Measurements from ENCODE around the gene CMIP.

DNA sequence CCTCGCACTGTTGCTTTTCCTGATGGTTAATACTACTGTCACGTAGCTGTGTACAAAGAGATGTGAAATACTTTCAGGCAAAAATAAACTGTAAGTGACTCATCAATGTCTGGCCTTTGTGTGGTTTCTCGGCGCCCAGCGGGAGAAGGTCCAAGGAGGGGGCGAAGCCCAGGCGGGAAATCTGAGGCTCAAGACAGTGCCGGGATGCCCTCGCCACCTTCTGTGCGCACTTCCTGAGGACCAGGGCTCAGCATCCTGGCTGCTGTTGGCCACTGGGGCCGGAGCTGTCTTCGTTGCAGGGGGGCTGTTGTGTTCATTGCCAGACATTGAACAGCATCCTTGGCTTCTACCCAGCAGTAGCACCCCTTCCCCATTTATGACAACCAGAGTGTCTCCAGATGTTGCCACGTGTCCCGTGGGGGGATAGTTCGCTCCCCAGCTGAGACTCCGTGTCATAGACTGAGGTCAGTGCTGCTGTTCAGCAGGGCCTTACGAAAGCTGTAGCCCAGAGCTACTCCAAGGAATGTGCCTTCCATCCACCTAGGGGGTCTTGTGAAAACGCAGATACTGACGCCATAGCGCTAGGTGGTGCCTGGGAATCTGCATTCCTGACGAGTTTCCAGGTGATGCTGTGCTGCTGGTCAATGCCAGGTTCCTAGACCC is 267.2 kb downstream of the CMIP start:
- no peak for TF ChIP-seq POLR2A (IDR thresholded peaks at IDR 0.05)
- TF ChIP-seq, protein P1, sequence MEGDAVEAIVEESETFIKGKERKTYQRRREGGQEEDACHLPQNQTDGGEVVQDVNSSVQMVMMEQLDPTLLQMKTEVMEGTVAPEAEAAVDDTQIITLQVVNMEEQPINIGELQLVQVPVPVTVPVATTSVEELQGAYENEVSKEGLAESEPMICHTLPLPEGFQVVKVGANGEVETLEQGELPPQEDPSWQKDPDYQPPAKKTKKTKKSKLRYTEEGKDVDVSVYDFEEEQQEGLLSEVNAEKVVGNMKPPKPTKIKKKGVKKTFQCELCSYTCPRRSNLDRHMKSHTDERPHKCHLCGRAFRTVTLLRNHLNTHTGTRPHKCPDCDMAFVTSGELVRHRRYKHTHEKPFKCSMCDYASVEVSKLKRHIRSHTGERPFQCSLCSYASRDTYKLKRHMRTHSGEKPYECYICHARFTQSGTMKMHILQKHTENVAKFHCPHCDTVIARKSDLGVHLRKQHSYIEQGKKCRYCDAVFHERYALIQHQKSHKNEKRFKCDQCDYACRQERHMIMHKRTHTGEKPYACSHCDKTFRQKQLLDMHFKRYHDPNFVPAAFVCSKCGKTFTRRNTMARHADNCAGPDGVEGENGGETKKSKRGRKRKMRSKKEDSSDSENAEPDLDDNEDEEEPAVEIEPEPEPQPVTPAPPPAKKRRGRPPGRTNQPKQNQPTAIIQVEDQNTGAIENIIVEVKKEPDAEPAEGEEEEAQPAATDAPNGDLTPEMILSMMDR (IDR thresholded peaks at IDR 0.05) = no peak

Data from right lobe of liver (tissue), 4 donors.